Measurements from ENCODE around the gene SORCS2. TPM values are rescaled to one million over a fixed set of nuclear protein-coding genes. Genes with fewer than 3 reads are reported as not detected.

SORCS2 gene
- total RNA-seq, 1 donor from 2014 or later, result 3.0 TPM

DNA sequence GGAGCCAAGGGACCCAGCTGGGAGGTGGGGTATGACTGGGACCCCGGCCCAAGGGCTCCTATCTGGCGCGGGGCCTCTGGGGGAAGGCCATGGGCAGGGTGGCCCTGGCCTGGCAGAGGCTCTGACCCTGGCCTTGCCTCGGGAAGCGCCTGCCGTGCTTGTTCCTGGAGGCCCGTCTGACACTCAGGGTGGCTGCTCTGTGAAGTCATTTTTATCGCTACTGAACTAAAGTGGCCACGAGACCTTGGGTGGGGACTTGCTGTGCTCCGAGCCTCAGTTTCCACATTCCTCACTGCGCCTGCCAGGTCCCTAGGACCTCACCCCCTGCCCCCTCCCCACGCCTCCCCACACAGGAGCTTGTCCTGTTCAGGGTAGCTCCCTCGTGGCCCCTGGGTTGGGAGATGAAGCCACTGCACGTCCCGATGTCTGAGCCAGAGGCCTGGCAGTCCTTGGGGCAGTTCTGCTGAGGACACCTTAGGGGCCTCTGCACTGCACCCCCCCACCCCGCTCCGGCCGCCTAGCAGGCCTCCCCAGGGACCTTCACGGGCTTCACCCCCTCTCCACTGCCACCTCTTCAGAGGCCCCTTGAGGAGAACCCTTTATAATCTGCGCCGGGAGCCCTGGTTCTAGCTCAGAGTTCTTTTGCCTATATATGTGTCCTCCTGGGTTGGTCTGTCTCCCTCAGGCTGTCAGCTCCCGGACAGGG is 639 bp upstream of the SORCS2 start:
- no peak for DNase-seq (ENCODE audit: extremely low spot score, unreplicated experiment)
- H3K9me3 Mint-ChIP-seq (ENCODE audit: unreplicated experiment), result no peaks in the 10 kb centered on the region
- TF ChIP-seq, protein P1, sequence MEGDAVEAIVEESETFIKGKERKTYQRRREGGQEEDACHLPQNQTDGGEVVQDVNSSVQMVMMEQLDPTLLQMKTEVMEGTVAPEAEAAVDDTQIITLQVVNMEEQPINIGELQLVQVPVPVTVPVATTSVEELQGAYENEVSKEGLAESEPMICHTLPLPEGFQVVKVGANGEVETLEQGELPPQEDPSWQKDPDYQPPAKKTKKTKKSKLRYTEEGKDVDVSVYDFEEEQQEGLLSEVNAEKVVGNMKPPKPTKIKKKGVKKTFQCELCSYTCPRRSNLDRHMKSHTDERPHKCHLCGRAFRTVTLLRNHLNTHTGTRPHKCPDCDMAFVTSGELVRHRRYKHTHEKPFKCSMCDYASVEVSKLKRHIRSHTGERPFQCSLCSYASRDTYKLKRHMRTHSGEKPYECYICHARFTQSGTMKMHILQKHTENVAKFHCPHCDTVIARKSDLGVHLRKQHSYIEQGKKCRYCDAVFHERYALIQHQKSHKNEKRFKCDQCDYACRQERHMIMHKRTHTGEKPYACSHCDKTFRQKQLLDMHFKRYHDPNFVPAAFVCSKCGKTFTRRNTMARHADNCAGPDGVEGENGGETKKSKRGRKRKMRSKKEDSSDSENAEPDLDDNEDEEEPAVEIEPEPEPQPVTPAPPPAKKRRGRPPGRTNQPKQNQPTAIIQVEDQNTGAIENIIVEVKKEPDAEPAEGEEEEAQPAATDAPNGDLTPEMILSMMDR (IDR thresholded peaks at IDR 0.05), result no peak
- H3K27me3 Mint-ChIP-seq (ENCODE audit: unreplicated experiment), result peaks cover 66% of the 10 kb centered on the region
- H3K27ac Mint-ChIP-seq (ENCODE audit: unreplicated experiment), result no peak overlapping the region
- H3K4me1 Mint-ChIP-seq (ENCODE audit: unreplicated experiment), result peaks cover 19% of the 10 kb centered on the region
- no peaks in the 10 kb centered on the region for H3K36me3 Mint-ChIP-seq (ENCODE audit: unreplicated experiment)
- H3K4me3 Mint-ChIP-seq (ENCODE audit: unreplicated experiment), result peak overlapping the region; percentile 63

GRCh38 chr4:7193030-7193958 is 956 bp downstream of the SORCS2 start:
- Mint-ChIP-seq H3K36me3 (ENCODE audit: unreplicated experiment) (no peaks in the 10 kb centered on the region), H3K27ac (ENCODE audit: unreplicated experiment) (no peak overlapping the region), H3K9me3 (ENCODE audit: unreplicated experiment) (no peaks in the 10 kb centered on the region), H3K27me3 (ENCODE audit: unreplicated experiment) (peaks cover 62% of the 10 kb centered on the region), H3K4me1 (ENCODE audit: unreplicated experiment) (peaks cover 24% of the 10 kb centered on the region), H3K4me3 (ENCODE audit: unreplicated experiment) (peak overlapping the region; percentile 57)
- TF ChIP-seq, protein P1 (IDR thresholded peaks at IDR 0.05), result no peak
- no peak for DNase-seq (ENCODE audit: extremely low spot score, unreplicated experiment)

DNA sequence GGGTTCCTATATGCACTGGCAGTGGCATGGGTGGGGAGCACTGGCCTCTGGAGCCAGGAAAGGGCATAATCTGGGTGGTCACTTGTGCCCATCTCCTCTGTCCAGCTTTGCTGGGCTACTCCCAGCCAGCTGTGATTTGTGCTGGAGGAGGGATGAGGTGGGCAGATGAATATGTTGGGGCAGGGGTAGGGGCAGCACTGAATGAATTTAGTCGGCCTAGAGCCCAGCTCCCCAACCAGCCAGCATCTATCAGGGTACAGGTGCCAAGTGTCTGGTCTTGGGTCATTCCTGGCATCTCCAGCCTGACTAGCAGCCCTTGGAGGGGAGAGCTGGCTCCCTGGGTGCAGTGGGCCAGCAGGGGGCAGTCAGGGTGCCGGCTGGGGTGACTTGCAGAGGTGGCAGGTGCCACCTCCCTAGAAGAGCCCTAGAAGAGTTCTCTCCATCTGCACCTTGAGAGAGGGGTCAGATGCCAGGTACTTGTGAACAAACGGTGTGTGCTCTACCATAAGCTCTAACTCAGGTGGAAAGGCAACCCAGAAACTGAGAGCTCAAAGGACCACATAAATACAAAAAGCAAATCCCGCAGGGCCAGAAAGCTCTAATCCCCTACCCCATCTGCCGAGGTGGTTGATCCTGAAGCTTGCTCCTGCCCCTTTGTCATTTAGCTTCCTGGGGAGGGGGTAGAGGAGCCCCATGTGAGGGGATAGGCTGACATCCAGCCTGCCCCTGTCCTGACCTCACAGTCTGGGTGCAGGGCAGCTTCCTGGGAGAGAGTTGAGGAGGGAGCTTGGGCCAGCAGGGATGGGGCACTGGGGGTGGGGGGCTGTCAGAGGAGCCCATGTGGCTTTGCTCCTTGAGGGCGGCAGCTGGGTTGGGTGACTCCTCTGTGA is 2.2 kb downstream of the SORCS2 start:
- Mint-ChIP-seq H3K4me3 (ENCODE audit: unreplicated experiment) (no peak overlapping the region), H3K9me3 (ENCODE audit: unreplicated experiment) (no peaks in the 10 kb centered on the region), H3K27me3 (ENCODE audit: unreplicated experiment) (peaks cover 50% of the 10 kb centered on the region), H3K4me1 (ENCODE audit: unreplicated experiment) (peaks cover 26% of the 10 kb centered on the region), H3K27ac (ENCODE audit: unreplicated experiment) (no peak overlapping the region), H3K36me3 (ENCODE audit: unreplicated experiment) (no peaks in the 10 kb centered on the region)
- DNase-seq (ENCODE audit: extremely low spot score, unreplicated experiment), result no peak
- TF ChIP-seq, protein P1 (IDR thresholded peaks at IDR 0.05), result peak; percentile 42

DNA sequence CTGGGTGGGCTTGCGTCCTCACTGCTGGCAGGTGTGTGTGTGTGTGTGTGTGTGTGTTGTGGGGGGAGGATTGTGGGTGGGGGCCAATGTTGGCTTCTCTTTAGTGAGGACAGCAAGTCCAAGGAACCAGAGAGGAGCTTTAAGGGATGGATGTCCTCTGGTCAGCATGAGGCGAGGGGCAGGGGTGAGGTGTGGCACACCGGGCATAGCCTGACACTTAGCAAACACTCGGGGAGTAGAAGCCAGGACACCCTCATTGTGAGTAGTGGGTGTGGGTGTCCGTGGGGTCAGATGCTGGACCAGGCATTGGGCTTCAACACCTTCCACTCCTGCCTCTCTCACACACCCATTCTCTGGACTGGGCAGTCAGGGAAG is 2.8 kb downstream of the SORCS2 start:
- no peak overlapping the region for H3K4me3 Mint-ChIP-seq (ENCODE audit: unreplicated experiment)

More for the DNA sequence above, 2.8 kb downstream of the SORCS2 start:
- H3K4me1 Mint-ChIP-seq (ENCODE audit: unreplicated experiment), result peaks cover 26% of the 10 kb centered on the region
- no peak for DNase-seq (ENCODE audit: extremely low spot score, unreplicated experiment)
- H3K9me3 Mint-ChIP-seq (ENCODE audit: unreplicated experiment), result no peaks in the 10 kb centered on the region
- H3K27ac Mint-ChIP-seq (ENCODE audit: unreplicated experiment), result no peak overlapping the region
- H3K27me3 Mint-ChIP-seq (ENCODE audit: unreplicated experiment), result peaks cover 43% of the 10 kb centered on the region
- no peaks in the 10 kb centered on the region for H3K36me3 Mint-ChIP-seq (ENCODE audit: unreplicated experiment)
- TF ChIP-seq, protein P1 (IDR thresholded peaks at IDR 0.05), result no peak
